ENCODE measurements around the gene LGALS1. TPM values are rescaled to one million over a fixed set of nuclear protein-coding genes. Genes with fewer than 3 reads are reported as not detected.

Gene LGALS1
- total and polyA plus RNA-seq, 4 donors: 35.6 to 138 (median 91.6) TPM

DNA sequence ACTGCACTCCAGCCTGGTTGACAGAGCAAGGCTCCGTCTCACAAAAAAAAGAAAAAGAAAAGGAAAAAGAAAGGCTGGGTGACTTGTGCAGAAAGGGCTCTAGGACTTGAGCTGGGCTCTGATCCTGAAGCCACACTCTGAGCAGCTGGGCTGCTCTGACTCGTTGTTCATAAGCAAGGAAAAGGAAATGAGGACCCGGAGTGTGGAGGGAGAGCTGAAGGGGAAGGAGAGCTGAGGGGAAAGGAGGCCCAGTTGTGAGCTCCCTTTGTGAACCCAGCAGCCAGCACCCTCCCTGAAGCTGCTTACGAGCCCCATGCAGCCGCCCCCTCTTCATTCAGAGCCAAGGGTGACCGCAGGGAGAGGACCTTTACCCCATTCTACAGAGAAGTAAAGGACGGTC, 48.3 kb upstream of the LGALS1 start:
- Histone ChIP-seq H3K9me3 (ENCODE audit: control insufficient read depth in 4 of 4, low read length in 3 of 4) (no peaks in the 10 kb centered on the region), H3K36me3 (ENCODE audit: control insufficient read depth in 4 of 4, insufficient read depth in 3 of 4, low read depth in 1 of 4, low read length in 3 of 4) (peaks cover 0 to 11% (median 5%) of the 10 kb centered on the region in 4 donors), H3K9ac (ENCODE audit: low read depth in 1 of 2, low read length in 2 of 2) (no peak overlapping the region), H3K4me1 (ENCODE audit: control insufficient read depth in 4 of 4, insufficient read depth in 4 of 4, low read length in 3 of 4) (peaks cover 16 to 54% (median 47%) of the 10 kb centered on the region in 4 donors), H3K27ac (ENCODE audit: low read depth in 1 of 2, low read length in 2 of 2) (peak overlapping the region in 1 of 2 donors; percentile 9), H3K27me3 (ENCODE audit: control insufficient read depth in 4 of 4, insufficient read depth in 4 of 4, low read length in 3 of 4) (no peaks in the 10 kb centered on the region), H3K4me3 (ENCODE audit: low read depth in 1 of 3, low read length in 3 of 3) (no peak overlapping the region)
- DNase-seq (ENCODE audit: low spot score): no peak
- 62% methylated on average over 7 of the region's 7 CpGs for WGBS
- TF ChIP-seq ATF3 (IDR thresholded peaks at IDR 0.05): no peak
- no peak for TF ChIP-seq NR2F2 (IDR thresholded peaks at IDR 0.05)
- TF ChIP-seq JUND (IDR thresholded peaks at IDR 0.05): no peak
- TF ChIP-seq FOXA2 (IDR thresholded peaks at IDR 0.05): no peak
- TF ChIP-seq, protein P1, sequence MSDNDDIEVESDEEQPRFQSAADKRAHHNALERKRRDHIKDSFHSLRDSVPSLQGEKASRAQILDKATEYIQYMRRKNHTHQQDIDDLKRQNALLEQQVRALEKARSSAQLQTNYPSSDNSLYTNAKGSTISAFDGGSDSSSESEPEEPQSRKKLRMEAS (IDR thresholded peaks at IDR 0.05): no peak
- no peak for TF ChIP-seq HNF4G (IDR thresholded peaks at IDR 0.05)
- TF ChIP-seq TAF1 (conservative IDR thresholded peaks at IDR 0.05): no peak
- no peak for TF ChIP-seq EGR1 (IDR thresholded peaks at IDR 0.05; ENCODE audit: low read depth in 2 of 2)
- TF ChIP-seq ZBTB33 (IDR thresholded peaks at IDR 0.05): no peak
- no peak for TF ChIP-seq SP1 (IDR thresholded peaks at IDR 0.05)
- TF ChIP-seq RXRA (IDR thresholded peaks at IDR 0.05): no peak
- no peak for TF ChIP-seq GABPA (IDR thresholded peaks at IDR 0.05 in 1 of 2, conservative IDR thresholded peaks at IDR 0.05 in 1 of 2)
- no peak for TF ChIP-seq REST (IDR thresholded peaks at IDR 0.05)
- no peak for TF ChIP-seq FOXA1 (IDR thresholded peaks at IDR 0.05)
- no peak for TF ChIP-seq HNF4A (conservative IDR thresholded peaks at IDR 0.05)
- no peak for TF ChIP-seq YY1 (IDR thresholded peaks at IDR 0.05)

DNA sequence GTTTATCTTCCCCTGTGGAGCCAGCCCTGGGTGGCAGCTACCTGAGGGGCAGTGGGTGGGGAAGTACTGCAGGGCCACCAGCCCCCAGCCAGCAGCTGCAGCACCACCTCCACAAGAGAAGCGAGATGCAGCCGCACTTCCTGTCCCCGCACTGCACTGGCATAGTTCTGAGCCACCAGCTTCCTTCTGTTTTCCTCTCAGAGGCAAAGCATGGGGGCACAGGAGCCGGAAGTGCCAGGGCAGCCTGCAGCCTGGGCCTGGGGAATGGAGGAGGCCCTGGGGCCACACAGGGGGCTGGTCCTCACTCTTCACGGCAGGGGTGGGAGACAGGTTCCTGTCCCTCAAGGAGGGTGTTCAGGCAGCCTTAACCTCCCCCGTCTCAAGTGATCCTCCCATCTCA, 47.9 kb upstream of the LGALS1 start:
- H3K9ac ChIP-seq (ENCODE audit: low read depth in 1 of 2, low read length in 2 of 2): no peak overlapping the region
- H3K4me1 ChIP-seq (ENCODE audit: control insufficient read depth in 4 of 4, insufficient read depth in 4 of 4, low read length in 3 of 4): peaks cover 16 to 57% (median 50%) of the 10 kb centered on the region in 4 donors
- H3K9me3 ChIP-seq (ENCODE audit: control insufficient read depth in 4 of 4, low read length in 3 of 4): no peaks in the 10 kb centered on the region
- H3K4me3 ChIP-seq (ENCODE audit: low read depth in 1 of 3, low read length in 3 of 3): no peak overlapping the region
- H3K36me3 ChIP-seq (ENCODE audit: control insufficient read depth in 4 of 4, insufficient read depth in 3 of 4, low read depth in 1 of 4, low read length in 3 of 4): peaks cover 0 to 11% (median 5%) of the 10 kb centered on the region in 4 donors
- peak overlapping the region in 1 of 2 donors; percentile 9 for H3K27ac ChIP-seq (ENCODE audit: low read depth in 1 of 2, low read length in 2 of 2)
- WGBS: 70% methylated on average over 6 of the region's 6 CpGs
- H3K27me3 ChIP-seq (ENCODE audit: control insufficient read depth in 4 of 4, insufficient read depth in 4 of 4, low read length in 3 of 4): no peaks in the 10 kb centered on the region
- no peak for DNase-seq (ENCODE audit: low spot score)
- TF ChIP-seq RAD21 (IDR thresholded peaks at IDR 0.05): no peak
- TF ChIP-seq ZBTB33 (IDR thresholded peaks at IDR 0.05): no peak
- no peak for TF ChIP-seq JUND (IDR thresholded peaks at IDR 0.05)
- no peak for TF ChIP-seq FOXA2 (IDR thresholded peaks at IDR 0.05)
- TF ChIP-seq GABPA (IDR thresholded peaks at IDR 0.05 in 1 of 2, conservative IDR thresholded peaks at IDR 0.05 in 1 of 2): no peak
- no peak for TF ChIP-seq TAF1 (conservative IDR thresholded peaks at IDR 0.05)
- no peak for TF ChIP-seq YY1 (IDR thresholded peaks at IDR 0.05)
- TF ChIP-seq NR2F2 (IDR thresholded peaks at IDR 0.05): no peak
- TF ChIP-seq REST (IDR thresholded peaks at IDR 0.05): no peak
- TF ChIP-seq HNF4A (conservative IDR thresholded peaks at IDR 0.05): no peak
- TF ChIP-seq, protein P1 (IDR thresholded peaks at IDR 0.05): no peak
- TF ChIP-seq ATF3 (IDR thresholded peaks at IDR 0.05): no peak
